ENCODE measurements around the gene NAGLU.

The NAGLU gene

DNA sequence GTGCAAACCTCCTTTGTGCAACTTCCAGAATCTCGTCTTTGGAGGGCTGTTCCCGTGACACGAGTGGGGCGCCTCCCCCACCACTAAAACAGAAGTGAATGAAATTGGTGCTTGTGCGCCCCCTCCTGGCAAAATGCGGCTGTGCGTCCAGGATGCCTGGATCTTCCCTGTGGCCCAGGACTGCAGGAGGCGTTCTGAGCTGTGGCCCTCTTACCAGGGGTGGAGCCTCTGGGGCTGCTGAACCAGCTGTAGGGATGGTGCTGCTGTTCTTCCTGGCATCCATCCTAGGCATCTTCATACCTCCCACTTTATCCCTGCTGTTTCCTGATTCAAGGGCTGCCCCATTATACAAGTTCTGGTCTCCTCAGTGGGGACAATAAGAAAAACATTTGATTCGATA, 18.5 kb upstream of the NAGLU start:
- peak; percentile 70 for DNase-seq (ENCODE audit: low read depth)
- TF ChIP-seq POLR2A (IDR thresholded peaks at IDR 0.05; ENCODE audit: extremely low read depth, insufficient read length) = no peak
- no peak for TF ChIP-seq MYC (IDR thresholded peaks at IDR 0.05; ENCODE audit: low read depth, low read length)
- TF ChIP-seq, protein P1, sequence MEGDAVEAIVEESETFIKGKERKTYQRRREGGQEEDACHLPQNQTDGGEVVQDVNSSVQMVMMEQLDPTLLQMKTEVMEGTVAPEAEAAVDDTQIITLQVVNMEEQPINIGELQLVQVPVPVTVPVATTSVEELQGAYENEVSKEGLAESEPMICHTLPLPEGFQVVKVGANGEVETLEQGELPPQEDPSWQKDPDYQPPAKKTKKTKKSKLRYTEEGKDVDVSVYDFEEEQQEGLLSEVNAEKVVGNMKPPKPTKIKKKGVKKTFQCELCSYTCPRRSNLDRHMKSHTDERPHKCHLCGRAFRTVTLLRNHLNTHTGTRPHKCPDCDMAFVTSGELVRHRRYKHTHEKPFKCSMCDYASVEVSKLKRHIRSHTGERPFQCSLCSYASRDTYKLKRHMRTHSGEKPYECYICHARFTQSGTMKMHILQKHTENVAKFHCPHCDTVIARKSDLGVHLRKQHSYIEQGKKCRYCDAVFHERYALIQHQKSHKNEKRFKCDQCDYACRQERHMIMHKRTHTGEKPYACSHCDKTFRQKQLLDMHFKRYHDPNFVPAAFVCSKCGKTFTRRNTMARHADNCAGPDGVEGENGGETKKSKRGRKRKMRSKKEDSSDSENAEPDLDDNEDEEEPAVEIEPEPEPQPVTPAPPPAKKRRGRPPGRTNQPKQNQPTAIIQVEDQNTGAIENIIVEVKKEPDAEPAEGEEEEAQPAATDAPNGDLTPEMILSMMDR (IDR thresholded peaks at IDR 0.05; ENCODE audit: low read depth, low read length) = peak; percentile 90
- TF ChIP-seq, protein P2, sequence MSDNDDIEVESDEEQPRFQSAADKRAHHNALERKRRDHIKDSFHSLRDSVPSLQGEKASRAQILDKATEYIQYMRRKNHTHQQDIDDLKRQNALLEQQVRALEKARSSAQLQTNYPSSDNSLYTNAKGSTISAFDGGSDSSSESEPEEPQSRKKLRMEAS (IDR thresholded peaks at IDR 0.05; ENCODE audit: low read depth, low read length) = peak; percentile 60; the same call in 1 of the 2 replicates
- H3K4me3 ChIP-seq (ENCODE audit: low read depth, low read length) = no peak overlapping the region

DNA sequence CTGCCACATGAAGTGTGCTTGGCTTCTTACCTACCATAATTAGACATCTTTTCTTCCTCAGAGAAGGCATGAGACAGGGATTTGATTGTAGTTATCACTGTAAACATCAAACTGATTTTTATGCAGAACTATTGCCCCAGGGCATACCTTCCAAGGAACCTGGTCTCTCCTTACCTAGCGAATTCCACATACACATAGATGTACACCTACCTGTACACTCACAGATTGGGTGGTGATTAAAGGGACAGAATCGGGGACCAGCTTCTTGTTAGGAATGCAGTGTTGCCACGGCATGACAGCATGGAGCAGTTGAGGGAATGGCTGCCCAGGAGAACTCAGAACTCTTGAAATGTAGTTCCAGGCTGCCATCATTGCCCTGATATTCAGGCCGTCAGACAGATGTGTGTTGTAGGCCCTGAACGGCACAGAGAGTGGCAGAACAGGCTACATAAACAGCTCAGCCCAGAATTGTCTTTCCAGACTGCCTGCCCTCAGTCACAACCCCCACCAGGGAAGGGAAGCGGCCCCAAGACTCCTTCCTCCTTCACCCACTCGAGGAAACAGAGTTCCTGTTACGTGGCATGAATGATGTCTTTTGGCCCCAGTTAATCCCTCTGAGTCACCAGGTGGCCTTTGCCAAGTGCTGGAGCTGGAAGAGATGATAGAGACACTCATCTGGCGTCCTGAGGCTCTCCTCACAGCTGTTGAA, 17.8 kb upstream of the NAGLU start:
- DNase-seq (ENCODE audit: low read depth) = peak; percentile 29
- TF ChIP-seq MYC (IDR thresholded peaks at IDR 0.05; ENCODE audit: low read depth, low read length) = no peak
- TF ChIP-seq, protein P2 (IDR thresholded peaks at IDR 0.05; ENCODE audit: low read depth, low read length) = no peak
- TF ChIP-seq, protein P1 (IDR thresholded peaks at IDR 0.05; ENCODE audit: low read depth, low read length) = no peak
- TF ChIP-seq POLR2A (IDR thresholded peaks at IDR 0.05; ENCODE audit: extremely low read depth, insufficient read length) = no peak
- H3K4me3 ChIP-seq (ENCODE audit: low read depth, low read length) = no peak overlapping the region

DNA sequence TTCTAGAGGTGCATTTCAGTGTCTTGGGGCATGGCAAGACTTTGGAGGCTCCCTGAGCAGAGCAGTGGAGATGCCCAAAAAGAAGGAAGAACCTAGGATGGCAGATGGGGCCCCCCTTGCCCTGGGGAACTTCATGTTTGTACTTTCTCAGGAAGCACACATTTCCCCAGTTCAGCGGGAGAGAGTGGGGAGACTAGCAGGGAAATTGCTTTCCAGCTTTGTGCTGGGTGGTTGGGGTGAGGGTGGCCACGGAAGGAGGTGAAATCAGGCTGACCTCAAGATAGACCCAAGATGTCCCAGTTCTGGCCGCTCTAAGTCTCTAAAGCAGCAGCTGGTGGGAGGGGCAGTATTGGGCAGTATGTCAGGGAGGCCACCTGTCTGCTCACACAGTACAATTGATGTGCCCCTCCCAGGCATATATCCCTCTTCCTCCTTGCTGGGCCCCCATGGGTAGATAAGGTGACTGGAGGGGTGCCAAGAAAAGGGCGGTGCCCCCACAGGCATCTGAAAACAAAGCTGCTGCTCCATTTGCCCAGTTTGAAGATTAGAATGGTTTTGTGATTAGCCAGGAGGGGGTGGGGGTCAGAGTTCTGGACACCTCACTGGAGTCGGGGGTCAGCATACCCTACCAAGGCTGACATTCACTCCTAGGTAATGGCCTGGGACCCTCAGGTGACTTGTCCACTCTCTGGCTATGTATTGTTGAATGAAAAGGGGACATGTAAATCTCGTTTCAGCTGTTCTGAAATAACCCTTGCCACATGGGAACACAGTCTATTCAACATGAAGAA, 17.1 kb upstream of the NAGLU start:
- TF ChIP-seq POLR2A (IDR thresholded peaks at IDR 0.05; ENCODE audit: extremely low read depth, insufficient read length) (no peak), MYC (IDR thresholded peaks at IDR 0.05; ENCODE audit: low read depth, low read length) (no peak)
- TF ChIP-seq, protein P2 (IDR thresholded peaks at IDR 0.05; ENCODE audit: low read depth, low read length) = no peak
- TF ChIP-seq, protein P1 (IDR thresholded peaks at IDR 0.05; ENCODE audit: low read depth, low read length) = no peak
- DNase-seq (ENCODE audit: low read depth) = no peak

DNA sequence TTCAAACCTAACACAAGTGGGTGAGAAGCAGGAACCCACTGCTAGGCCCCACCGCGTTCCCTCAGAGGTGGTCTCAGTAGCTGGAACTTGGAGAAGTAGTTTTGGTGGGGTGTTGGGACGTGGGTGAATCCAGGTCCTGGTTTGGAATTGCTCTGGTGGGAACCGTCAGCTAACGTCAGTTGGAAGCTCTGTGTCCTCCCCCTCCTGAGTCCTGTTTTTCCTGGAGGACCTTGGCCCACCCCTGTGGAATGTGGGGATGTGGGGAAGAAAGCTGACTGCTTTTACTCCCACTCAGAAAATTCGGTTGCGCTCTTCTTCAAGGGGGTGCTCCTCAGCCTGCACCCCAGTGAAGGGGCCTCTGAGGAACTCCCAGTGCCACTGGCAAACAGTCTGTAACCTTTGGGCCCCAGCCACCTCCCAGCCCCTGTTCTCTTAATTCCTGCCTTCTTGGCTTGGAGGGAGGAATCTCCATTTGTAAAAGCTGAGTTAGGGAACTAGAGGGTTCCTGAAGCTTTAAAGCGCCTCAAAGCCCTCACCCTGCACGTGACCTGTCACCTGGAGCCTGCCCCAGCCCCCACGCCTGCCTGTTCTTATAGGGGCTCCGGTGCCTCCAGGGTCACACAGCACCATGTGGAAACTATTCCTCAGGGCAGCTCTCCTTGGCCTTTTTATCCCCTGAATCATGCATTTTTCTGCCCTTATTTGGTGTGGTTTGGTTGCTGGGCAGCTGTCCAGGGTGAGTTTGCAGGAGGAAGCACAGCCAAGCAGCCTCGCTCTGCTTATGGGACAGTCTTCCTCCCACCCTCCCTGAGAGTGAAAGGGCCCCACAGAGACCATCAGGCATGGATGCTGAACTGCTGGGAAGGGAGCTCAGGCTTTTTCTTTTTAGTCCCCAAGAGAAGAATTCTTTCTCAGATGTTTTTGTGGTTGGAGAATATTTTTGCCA, 16.2 kb upstream of the NAGLU start:
- H3K4me3 ChIP-seq (ENCODE audit: low read depth, low read length) = no peak overlapping the region
- no peak for DNase-seq (ENCODE audit: low read depth)
- TF ChIP-seq POLR2A (IDR thresholded peaks at IDR 0.05; ENCODE audit: extremely low read depth, insufficient read length) (no peak), MYC (IDR thresholded peaks at IDR 0.05; ENCODE audit: low read depth, low read length) (no peak)
- TF ChIP-seq, protein P2 (IDR thresholded peaks at IDR 0.05; ENCODE audit: low read depth, low read length) = no peak
- TF ChIP-seq, protein P1 (IDR thresholded peaks at IDR 0.05; ENCODE audit: low read depth, low read length) = no peak

More for the DNA sequence above, 17.1 kb upstream of the NAGLU start:
- H3K4me3 ChIP-seq (ENCODE audit: low read depth, low read length) = no peak overlapping the region

DNA sequence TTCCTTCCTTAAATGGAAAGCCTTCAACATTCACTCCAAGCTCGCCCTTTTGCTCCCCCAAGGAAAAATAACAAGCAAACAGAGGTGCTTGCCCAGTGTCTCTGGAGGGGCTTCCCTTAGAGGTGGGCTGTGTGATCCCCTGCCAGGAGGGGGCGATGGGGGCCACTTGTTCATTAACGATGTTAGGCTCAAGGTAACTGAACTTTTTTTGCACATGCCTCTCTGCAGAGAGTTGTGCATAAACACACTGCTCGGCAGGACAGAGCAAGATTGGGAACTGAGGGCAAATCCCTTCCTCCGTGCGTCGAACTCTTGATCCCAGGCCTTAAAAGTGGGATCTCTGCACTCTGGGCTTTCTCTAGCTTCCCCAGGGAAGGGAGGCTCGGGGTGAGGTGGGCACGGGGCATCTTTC, 15.5 kb upstream of the NAGLU start:
- no peak for TF ChIP-seq POLR2A (IDR thresholded peaks at IDR 0.05; ENCODE audit: extremely low read depth, insufficient read length)
- TF ChIP-seq, protein P1 (IDR thresholded peaks at IDR 0.05; ENCODE audit: low read depth, low read length) = peak; percentile 66
- DNase-seq (ENCODE audit: low read depth) = peak; percentile 41
- no peak overlapping the region for H3K4me3 ChIP-seq (ENCODE audit: low read depth, low read length)
